BE2C (cell line): ENCODE data around the gene CLIC4.

Experiments
- DNase-seq: peaks from one replicate; pipeline ENCODE4 v3.0.0-alpha.2; 2020
- H3K27me3 ChIP-seq: fragments of 250-450 bp; sonication (Bioruptor Pico); 2 replicates; pipeline ENCODE4 v1.5.1; 2020; ENCODE audit warnings: mild to moderate bottlenecking
- H3K36me3 ChIP-seq: fragments of 250-450 bp; sonication (Bioruptor Pico); 2 replicates; pipeline ENCODE4 v1.5.1; 2020; ENCODE audit warnings: mild to moderate bottlenecking
- H3K4me1 ChIP-seq: fragments of 250-450 bp; sonication (Bioruptor Pico); 2 replicates; pipeline ENCODE4 v1.5.1; 2020
- H3K4me3 ChIP-seq: 2 replicates; pipeline ENCODE4 v1.5.1; 2011; ENCODE audit warnings: low read depth, low read length
- H3K9me3 ChIP-seq: fragments of 250-450 bp; sonication (Bioruptor Pico); 2 replicates; pipeline ENCODE4 v1.5.1; 2020
- TF ChIP-seq, protein P1 (sequence below): IDR thresholded peaks from 2 replicates; pipeline ENCODE4 v1.5.1; 2012; ENCODE audit warnings: mild to moderate bottlenecking, low read depth, low read length

Gene CLIC4

DNA sequence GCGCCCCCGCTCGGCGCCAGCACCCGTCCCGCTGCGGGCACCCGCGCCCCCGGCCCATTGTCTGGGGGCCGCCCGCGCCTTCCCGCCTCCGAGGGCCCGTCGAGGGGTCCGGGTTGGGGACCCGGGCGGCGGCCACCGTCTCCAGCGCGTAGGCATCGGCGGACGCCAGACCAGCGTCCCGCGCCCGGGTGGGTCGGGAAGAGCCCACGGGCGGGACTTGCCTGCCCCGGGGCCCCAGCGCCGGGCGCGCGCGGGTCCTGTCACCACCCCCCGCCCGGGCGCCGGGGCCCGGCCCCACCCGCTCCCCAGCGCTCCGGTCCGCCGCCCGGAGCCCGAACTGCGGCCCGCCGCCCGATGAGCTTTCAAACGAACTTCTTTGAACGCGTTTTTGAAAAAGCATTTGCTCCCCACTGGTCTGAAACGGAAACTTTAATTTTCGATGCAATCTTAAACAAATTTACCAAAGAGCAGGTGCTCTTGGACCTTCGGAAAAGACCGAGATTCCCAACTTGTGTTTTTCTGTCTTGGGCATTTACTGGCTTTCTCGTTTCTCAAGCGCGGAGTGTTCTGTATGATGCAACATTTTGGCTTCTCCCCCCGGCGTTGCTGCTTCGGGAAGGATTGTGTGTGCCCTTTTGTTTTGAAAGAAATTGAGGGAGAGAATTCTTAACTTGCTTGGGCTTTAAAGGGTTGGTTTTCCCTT, 615 bp downstream of the CLIC4 start:
- TF ChIP-seq, protein P1, sequence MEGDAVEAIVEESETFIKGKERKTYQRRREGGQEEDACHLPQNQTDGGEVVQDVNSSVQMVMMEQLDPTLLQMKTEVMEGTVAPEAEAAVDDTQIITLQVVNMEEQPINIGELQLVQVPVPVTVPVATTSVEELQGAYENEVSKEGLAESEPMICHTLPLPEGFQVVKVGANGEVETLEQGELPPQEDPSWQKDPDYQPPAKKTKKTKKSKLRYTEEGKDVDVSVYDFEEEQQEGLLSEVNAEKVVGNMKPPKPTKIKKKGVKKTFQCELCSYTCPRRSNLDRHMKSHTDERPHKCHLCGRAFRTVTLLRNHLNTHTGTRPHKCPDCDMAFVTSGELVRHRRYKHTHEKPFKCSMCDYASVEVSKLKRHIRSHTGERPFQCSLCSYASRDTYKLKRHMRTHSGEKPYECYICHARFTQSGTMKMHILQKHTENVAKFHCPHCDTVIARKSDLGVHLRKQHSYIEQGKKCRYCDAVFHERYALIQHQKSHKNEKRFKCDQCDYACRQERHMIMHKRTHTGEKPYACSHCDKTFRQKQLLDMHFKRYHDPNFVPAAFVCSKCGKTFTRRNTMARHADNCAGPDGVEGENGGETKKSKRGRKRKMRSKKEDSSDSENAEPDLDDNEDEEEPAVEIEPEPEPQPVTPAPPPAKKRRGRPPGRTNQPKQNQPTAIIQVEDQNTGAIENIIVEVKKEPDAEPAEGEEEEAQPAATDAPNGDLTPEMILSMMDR, result no peak
- peak overlapping the region; percentile 89 for H3K4me3 ChIP-seq
- H3K9me3 ChIP-seq, result no peaks in the 10 kb centered on the region
- H3K27me3 ChIP-seq, result no peaks in the 10 kb centered on the region
- H3K4me1 ChIP-seq, result peaks cover 5% of the 10 kb centered on the region
- peak; percentile 18 for DNase-seq
- no peaks in the 10 kb centered on the region for H3K36me3 ChIP-seq

DNA sequence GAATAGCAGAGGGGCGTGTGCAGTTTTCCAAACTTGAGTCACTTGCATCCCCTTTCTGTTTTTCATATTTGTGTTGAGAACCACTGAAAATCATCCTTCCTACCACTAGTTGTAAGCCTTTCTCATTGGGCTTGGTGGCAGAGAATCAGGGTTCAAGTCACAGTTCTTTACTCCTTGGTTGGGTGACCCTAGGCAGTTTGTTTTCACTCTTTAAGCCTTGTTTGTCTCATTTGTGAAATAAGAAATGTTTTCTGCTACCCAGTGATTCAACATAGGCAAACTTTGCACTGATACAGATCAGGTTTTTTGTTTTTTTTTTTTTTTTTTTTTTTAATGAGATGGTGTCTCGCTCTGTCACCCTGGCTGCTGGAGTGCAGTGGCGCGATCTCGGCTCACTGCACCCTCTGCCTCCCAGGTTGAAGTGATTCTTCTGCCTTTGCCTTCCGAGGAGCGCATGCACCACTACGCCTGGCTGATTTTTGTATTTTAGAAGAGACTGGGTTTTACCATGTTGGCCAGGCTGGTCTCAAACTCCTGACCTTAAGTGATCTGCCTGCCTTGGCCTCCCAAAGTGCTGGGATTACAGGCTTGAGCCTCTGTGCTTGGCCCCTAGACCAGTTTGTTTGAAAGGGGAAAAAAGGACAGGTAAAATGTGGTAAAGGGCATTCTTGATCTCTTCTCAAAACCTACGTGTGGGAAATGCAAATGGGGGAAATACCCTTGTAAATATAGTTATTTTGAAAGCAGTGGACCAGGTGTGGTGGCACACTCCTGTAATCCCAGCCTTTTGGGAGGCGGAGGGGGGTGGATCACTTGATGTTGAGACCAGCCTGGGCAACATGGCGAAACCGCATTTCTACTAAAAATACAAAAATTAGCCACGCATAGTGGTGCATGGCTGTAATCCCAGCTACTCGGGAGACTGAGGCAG, 3.2 kb downstream of the CLIC4 start:
- H3K4me3 ChIP-seq, result no peak overlapping the region
- no peaks in the 10 kb centered on the region for H3K9me3 ChIP-seq
- TF ChIP-seq, protein P1, result no peak
- H3K27me3 ChIP-seq, result no peaks in the 10 kb centered on the region
- no peak for DNase-seq
- no peaks in the 10 kb centered on the region for H3K36me3 ChIP-seq
- H3K4me1 ChIP-seq, result peaks cover 5% of the 10 kb centered on the region

DNA sequence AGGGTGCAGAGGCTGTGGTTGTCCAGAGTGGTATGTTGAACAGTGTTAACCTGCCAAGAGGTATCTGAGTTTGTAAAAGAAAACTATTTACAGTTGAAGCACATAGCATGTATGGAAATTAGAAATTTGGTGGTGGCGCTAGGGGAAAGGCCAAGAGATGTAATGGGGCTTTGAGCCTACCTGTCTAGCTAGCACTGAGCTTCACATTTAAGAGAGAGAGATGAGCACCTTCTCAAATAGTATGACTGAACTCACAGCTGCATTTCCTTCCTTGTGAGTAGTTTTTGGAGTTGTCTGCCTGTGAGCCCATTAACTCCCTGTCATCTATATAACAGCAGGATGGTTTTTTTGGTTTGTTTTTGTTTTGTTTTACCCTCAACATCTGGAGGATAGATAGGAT, 4.0 kb downstream of the CLIC4 start:
- Histone ChIP-seq H3K4me1 (peaks cover under 1% of the 10 kb centered on the region), H3K4me3 (no peak overlapping the region), H3K27me3 (no peaks in the 10 kb centered on the region), H3K36me3 (no peaks in the 10 kb centered on the region), H3K9me3 (no peaks in the 10 kb centered on the region)
- no peak for DNase-seq
- TF ChIP-seq, protein P1, result no peak

DNA sequence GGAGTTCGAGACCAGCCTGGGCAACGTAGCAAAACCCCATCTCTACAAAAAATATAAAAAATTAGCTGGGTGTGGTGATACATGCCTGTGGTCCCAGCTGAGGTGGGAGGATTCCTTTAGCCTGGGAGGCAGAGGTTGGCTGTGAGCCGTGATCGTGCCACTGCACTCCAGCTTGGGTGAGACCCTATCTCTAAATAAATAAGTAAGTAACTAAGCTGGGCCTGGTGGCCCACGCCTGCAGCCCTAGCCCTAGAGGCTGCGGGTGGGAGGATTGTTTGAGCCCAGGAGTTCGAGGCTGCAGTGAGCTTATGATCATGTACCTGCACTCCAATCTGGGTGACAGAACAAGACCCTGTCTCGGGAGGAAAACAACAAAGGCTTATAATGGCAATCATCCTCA, 4.6 kb downstream of the CLIC4 start:
- Histone ChIP-seq H3K36me3 (no peaks in the 10 kb centered on the region), H3K27me3 (no peaks in the 10 kb centered on the region), H3K4me3 (no peak overlapping the region), H3K9me3 (no peaks in the 10 kb centered on the region), H3K4me1 (no peaks in the 10 kb centered on the region)
- TF ChIP-seq, protein P1, result no peak
- no peak for DNase-seq

DNA sequence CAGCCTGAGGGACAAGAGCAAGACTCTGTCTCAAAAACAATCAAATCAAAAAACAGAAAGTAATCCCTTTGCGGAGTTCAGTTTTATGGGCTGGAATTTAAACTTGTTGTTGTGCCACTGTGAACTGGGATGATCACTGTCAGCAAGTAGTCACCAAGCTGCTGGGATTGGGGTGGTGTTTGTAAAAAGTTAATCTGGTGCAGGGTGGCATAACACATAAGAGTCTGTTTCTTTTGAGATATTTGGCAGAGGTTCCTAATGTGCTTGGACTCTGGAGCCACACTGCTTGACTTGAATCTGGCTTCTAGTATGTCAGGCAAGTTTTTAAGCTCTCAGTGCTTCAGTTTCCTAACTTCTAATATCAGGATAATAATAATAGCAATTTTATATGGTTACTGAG, 6.6 kb downstream of the CLIC4 start:
- Histone ChIP-seq H3K4me1 (no peaks in the 10 kb centered on the region), H3K4me3 (no peak overlapping the region), H3K27me3 (no peaks in the 10 kb centered on the region), H3K36me3 (no peaks in the 10 kb centered on the region), H3K9me3 (no peaks in the 10 kb centered on the region)
- TF ChIP-seq, protein P1, result no peak
- no peak for DNase-seq

DNA sequence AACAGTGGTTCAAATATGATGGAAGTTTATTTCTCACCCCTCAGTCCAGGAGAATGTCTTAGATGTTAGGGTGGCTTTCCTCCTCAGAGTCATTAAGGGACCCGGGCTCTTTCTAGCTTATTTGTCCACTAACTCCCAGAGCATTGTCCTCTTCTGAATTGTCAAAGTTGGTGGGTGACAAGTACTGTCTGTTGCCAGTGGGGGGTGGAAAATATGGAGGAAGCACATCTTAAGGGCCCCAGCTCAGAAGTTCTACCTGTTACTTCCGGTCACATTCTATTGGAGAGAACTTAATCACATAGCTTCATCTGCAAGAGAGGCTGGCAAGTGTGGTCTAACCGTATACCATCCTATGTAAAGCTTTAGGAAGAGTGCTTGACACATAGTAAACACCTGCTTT, 7.1 kb downstream of the CLIC4 start:
- Histone ChIP-seq H3K36me3 (no peaks in the 10 kb centered on the region), H3K4me3 (no peak overlapping the region), H3K9me3 (no peaks in the 10 kb centered on the region), H3K27me3 (no peaks in the 10 kb centered on the region), H3K4me1 (no peaks in the 10 kb centered on the region)
- TF ChIP-seq, protein P1, result no peak
- no peak for DNase-seq
